GM12873 (cell line): ENCODE measurements around the gene CHRDL2.

Experiments used
- CTCF ChIP-seq: IDR thresholded peaks from 2 replicates; pipeline ENCODE4 v1.5.1; 2012; ENCODE audit warnings: low read depth, mild to moderate bottlenecking, moderate library complexity, low read length, control low read depth; ENCODE audit not compliant: insufficient read depth; ENCODE audit errors: missing control alignments

The CHRDL2 gene

DNA sequence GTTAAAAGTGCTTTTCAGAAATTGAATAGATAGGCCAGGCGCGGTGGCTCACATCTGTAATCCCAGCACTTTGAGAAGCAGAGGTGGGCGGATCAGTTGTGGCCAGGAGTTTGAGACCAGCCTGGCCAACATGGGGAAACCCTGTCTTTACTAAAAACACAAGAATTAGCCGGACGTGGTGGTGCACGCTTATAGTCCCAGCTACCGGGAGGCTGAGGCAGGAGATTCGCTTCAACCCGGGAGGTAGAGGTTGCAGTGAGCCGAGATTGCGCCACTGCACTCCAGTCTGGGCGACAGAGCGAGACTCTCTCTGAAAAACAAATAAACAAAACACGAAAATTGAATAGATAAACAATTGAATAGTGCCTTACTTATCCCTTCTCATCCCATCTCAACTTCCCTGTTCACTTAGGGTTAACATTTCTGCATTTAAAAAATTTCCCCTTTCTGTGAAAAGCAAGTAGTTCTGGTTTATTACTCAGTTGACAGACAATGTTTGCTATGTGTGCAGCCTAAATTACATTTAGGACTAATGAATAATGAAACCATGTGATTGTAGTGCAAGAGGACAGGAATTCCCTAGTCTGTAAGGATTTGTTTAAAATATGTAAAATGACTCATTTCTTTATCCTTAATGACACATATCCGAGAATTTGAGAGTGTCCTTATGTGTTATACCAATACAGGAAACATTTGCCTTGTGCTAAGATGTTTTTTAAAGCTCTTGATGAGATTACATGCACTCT is 23.5 kb upstream of the CHRDL2 start:
- TF ChIP-seq CTCF, result no peak

DNA sequence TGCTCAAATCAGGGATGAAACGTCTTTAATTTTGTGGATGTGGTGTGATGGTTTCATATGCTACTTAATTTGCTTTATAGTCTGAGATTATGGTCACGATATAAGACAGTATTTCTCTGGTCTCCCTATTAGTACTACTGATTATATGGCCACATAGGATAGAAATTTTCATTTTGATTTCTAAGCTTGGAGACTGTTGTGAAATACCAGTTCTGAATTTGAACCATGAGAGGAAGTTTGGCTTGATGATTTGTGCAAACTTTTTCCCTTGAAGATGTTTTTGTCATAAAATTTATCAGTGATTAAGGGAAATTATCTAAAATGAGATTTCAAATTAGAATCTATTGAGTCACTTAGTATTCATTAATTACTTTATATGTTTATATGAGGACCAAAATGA is 20.1 kb upstream of the CHRDL2 start:
- TF ChIP-seq CTCF, result no peak

DNA sequence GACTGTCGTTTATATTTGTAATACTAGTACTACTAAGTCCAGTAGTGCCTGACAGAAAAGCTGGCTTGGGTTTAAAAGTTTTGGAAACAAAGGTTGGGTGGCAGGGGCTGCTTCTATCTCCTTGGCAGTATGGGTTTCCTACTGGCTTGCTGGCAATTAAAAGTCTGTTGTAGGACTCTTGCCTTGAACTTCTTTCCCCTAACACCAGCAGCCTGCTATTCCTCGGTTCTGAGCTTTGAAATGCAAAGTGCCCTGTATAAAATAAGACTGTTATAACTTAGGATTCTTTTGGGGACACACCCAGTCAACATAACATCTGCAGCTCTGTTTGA is 18.7 kb upstream of the CHRDL2 start:
- TF ChIP-seq CTCF, result no peak

DNA sequence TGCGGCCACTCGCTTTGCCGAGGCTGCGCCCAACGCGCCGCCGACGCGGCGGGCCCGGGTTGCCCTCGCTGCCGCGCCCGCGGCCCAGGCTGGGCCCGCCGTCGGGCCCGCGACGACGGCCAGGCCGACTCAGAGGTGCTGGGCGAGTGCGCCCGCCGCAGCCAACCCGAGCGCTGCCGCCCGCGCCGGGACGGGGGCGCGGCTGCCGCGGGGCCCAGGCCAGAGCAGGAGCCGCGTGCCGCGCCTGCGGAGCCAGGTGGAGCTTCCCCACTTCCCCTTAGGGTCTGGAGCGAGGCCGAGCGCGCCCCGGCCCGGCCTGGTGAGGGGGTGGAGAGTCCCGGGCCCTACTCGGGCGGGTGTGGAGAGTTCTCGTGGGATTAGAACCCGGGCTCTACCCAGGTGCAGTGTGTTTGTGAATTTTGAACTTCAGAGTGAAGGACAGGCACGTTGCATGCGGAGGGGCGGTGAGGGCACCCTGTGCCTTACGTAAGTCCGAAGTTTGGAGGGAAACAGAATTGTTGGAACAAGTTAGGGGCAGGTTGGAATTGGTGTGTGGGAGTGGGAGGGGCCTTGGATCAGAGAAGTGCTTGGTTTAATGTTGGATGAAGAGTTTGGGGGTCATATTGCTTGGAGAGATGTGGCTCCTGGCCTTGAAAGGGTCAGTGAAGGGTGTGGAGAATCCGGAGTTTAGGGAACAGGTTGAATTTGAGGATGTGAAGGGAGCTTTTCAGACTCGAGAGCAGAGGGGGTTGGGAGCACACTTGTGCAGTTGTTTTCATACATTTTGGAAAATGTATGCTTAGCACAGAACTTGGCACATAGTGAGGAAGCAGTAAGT is 18.1 kb upstream of the CHRDL2 start:
- TF ChIP-seq CTCF, result no peak

DNA sequence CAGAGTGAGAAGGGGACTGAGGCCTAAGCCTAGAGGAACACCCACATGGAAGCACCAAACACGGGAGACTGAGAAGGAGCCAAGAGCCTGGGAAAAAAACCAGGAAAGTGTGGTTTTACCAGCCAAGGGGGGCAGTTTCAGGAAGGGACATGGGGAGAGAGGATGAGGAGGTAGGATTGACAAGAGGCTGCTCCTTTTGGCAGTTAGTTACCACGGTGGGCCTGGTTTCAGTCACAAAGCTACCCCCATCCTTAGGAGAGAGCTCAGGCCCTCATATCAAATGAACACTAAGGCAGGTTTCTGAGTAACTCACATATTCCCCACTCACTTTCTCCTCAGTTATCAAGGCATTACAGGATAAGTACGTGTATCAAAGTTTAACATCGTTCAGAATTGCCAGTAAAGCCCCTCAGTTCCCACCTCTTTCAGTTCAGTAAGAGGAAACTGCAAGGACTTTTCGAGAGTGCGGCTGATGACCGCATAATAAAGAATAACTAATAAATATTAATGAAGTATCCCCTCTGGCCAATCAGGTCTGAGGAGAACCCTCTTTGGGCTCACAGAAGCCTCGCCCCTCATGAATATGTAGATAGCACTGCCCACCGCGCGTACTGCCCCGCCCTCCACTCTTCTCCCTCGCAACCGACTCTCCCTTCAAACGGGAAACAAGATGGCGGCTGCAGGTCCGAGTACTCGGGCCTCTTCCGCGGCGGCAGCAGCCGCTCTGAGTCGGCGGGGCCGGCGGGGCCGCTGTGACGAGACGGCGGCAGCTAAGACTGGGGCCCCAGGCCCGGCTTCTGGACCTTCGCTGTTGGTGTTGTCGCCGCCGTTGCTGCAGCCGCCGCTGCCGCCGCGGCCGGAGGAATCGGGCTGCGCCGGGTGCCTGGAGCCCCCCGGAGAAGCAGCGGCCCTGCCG is 17.2 kb upstream of the CHRDL2 start, which contains the start of gene RNF169:
RNF169 (plus strand) TSS at position 639 of the 916 bp plus-strand sequence; CDS start at position 671, 32 bp downstream.
- no peak for TF ChIP-seq CTCF

DNA sequence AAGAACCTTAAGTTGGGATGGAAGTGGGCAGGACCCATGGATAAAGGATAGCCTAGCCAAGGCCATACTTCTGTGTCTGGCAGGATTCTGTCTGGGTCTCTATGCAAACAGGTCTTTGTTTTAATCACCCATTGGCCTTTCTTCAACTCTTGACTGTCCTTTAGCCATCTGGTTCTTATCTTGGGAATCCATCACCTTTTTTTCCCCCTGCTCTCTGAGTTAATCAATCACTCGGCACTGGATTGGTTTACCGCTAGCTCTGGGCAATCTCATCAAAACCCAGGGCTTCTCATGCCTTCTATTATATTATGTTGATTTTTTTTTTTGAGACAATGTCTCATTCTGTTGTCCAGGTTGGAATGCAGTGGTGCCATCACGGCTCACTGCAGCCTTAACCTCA is 15.6 kb upstream of the CHRDL2 start:
- TF ChIP-seq CTCF, result no peak
